HG03342 (cell line): ENCODE data around the gene LAMP5.

Experiments used
- ATAC-seq: cut with Tn5 transposase; IDR thresholded peaks from one replicate; pipeline ENCODE4 v1.9.1; 2021; ENCODE audit warnings: mild to moderate bottlenecking, moderate library complexity; ENCODE audit not compliant: unreplicated experiment

The LAMP5 gene

GRCh38 chr20:9514461-9515213 lies at the start of gene LAMP5:
LAMP5 (plus strand) TSS chr20:9514590; CDS start chr20:9514853, 263 bp downstream.
- no peak for ATAC-seq

- ATAC-seq, result peak; percentile 52
These were observed 46.4 kb upstream of the LAMP5 start for GRCh38 chr20:9467995-9468394.

- ATAC-seq, result no peak
These were observed 39.5 kb upstream of the LAMP5 start for GRCh38 chr20:9474835-9475415.

- ATAC-seq, result no peak
These were observed 38.9 kb upstream of the LAMP5 start for GRCh38 chr20:9475456-9475855.

- no peak for ATAC-seq
These were observed 38.2 kb upstream of the LAMP5 start for GRCh38 chr20:9476174-9476573.

- no peak for ATAC-seq
These were observed 37.8 kb upstream of the LAMP5 start for GRCh38 chr20:9476637-9477036.

GRCh38 chr20:9478771-9479170 lies 35.6 kb upstream of the LAMP5 start:
- ATAC-seq, result no peak

- ATAC-seq, result no peak
These were observed 34.3 kb upstream of the LAMP5 start for GRCh38 chr20:9480066-9480465.

GRCh38 chr20:9482180-9482579 lies 32.2 kb upstream of the LAMP5 start:
- ATAC-seq, result no peak

- ATAC-seq, result no peak
These were observed 31.3 kb upstream of the LAMP5 start for GRCh38 chr20:9483131-9483530.

GRCh38 chr20:9485614-9486340 lies 28.6 kb upstream of the LAMP5 start:
- no peak for ATAC-seq

GRCh38 chr20:9487231-9487630 lies 27.2 kb upstream of the LAMP5 start:
- no peak for ATAC-seq

GRCh38 chr20:9488063-9488462 lies 26.3 kb upstream of the LAMP5 start:
- no peak for ATAC-seq

GRCh38 chr20:9490161-9490560 lies 24.2 kb upstream of the LAMP5 start:
- no peak for ATAC-seq

GRCh38 chr20:9490631-9491030 lies 23.8 kb upstream of the LAMP5 start:
- no peak for ATAC-seq

GRCh38 chr20:9491324-9491723 lies 23.1 kb upstream of the LAMP5 start:
- ATAC-seq, result no peak

GRCh38 chr20:9492067-9492466 lies 22.3 kb upstream of the LAMP5 start:
- no peak for ATAC-seq

- no peak for ATAC-seq
These were observed 20.6 kb upstream of the LAMP5 start for GRCh38 chr20:9493803-9494202.

GRCh38 chr20:9495701-9496100 lies 18.7 kb upstream of the LAMP5 start:
- ATAC-seq, result no peak

GRCh38 chr20:9496155-9496554 lies 18.2 kb upstream of the LAMP5 start:
- ATAC-seq, result no peak

- no peak for ATAC-seq
These were observed 16.1 kb upstream of the LAMP5 start for GRCh38 chr20:9498322-9498721.
